ENCODE results near the gene DLD. TPM values are rescaled to one million over a fixed set of nuclear protein-coding genes. Genes with fewer than 3 reads are reported as not detected.

Gene DLD
- total RNA-seq, 2 donors from 2014 or later: 119 to 183 TPM

DNA sequence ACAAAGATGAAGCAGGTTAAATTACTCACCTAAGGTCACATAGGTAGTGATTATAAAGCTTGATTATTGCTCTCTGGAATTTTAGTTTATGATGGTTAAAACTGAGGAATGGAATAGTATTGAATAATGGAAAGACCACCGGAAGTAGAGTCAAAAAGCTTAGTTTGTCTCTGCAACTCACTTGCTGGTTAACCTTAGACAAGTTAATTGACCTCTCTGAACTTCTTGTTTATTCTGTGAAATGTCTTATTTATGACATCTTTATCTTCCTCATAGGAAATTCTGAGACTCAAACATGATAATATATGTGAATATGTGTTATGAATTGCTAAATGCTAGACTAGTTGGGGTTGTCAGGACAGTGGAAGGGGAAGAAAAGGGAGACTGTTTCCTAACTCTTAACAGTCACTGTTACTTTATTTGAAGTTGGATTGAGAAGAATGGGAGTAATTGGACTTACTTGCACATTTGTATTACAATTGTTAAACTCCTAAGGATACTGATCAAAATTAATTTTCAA, 9.6 kb downstream of the DLD start:
- H3K9ac ChIP-seq (ENCODE audit: low read depth in 2 of 2, low read length in 2 of 2): no peak overlapping the region
- H3K27ac ChIP-seq: no peak overlapping the region
- TF ChIP-seq, protein P1, sequence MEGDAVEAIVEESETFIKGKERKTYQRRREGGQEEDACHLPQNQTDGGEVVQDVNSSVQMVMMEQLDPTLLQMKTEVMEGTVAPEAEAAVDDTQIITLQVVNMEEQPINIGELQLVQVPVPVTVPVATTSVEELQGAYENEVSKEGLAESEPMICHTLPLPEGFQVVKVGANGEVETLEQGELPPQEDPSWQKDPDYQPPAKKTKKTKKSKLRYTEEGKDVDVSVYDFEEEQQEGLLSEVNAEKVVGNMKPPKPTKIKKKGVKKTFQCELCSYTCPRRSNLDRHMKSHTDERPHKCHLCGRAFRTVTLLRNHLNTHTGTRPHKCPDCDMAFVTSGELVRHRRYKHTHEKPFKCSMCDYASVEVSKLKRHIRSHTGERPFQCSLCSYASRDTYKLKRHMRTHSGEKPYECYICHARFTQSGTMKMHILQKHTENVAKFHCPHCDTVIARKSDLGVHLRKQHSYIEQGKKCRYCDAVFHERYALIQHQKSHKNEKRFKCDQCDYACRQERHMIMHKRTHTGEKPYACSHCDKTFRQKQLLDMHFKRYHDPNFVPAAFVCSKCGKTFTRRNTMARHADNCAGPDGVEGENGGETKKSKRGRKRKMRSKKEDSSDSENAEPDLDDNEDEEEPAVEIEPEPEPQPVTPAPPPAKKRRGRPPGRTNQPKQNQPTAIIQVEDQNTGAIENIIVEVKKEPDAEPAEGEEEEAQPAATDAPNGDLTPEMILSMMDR (IDR thresholded peaks at IDR 0.05): no peak
- no peaks in the 10 kb centered on the region for H3K27me3 ChIP-seq
- peaks cover 6% of the 10 kb centered on the region for H3K36me3 ChIP-seq
- intact Hi-C loops (cut with DNase I): no loop called here
- no peak overlapping the region for H3K4me3 ChIP-seq
- no peaks in the 10 kb centered on the region for H3K9me3 ChIP-seq
- no peak for DNase-seq
- H3K4me1 ChIP-seq: no peaks in the 10 kb centered on the region

DNA sequence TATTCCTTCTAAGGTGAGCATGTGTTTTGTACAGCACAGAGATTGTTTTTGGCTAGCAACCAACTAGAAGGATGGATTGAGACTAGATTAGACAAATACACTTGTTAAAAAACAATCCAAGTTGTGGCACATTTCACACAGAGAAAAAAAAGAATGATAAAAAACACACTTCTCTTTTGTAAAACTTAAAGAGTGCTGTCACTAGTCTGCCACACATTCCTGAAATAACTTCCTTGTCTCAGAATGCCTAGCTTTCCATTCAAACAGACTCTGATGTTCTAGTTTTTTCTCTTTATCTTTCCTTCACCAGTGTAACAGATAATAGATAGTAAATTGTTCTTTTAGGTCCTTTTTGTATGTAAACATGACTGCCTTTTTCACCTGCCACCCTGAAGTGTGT, 11.4 kb downstream of the DLD start:
- Histone ChIP-seq H3K9me3 (no peaks in the 10 kb centered on the region), H3K27me3 (no peaks in the 10 kb centered on the region), H3K36me3 (peaks cover 17% of the 10 kb centered on the region), H3K9ac (ENCODE audit: low read depth in 2 of 2, low read length in 2 of 2) (no peak overlapping the region), H3K4me3 (no peak overlapping the region), H3K27ac (no peak overlapping the region), H3K4me1 (no peaks in the 10 kb centered on the region)
- intact Hi-C loops (cut with DNase I): no loop called here
- TF ChIP-seq, protein P1 (IDR thresholded peaks at IDR 0.05): no peak
- DNase-seq: no peak

DNA sequence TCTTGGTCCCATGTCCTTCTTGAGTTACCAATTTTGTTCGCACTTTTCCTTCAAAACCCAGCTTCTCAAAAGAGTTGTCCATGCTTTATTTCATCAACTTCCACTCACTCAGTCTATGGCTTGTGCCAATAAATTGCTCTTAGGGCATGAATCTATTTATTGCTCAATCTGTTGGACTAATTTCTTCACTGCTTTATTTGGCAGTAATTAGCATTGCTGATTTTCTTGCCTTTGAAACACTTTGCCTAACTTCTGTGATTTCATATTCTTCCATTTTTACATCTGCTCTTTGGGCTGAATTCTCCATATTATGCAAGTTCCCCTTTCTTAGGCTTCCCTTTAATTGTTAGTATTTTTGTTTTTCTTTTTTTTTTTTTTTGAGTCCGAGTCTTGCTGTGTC, 16.8 kb downstream of the DLD start:
- DNase-seq: no peak
- Histone ChIP-seq H3K27me3 (no peaks in the 10 kb centered on the region), H3K4me3 (no peak overlapping the region), H3K27ac (no peak overlapping the region), H3K36me3 (peaks cover 17% of the 10 kb centered on the region), H3K4me1 (no peaks in the 10 kb centered on the region), H3K9ac (ENCODE audit: low read depth in 2 of 2, low read length in 2 of 2) (no peak overlapping the region), H3K9me3 (no peaks in the 10 kb centered on the region)
- intact Hi-C loops (cut with DNase I): no loop called here
- TF ChIP-seq, protein P1 (IDR thresholded peaks at IDR 0.05): no peak

DNA sequence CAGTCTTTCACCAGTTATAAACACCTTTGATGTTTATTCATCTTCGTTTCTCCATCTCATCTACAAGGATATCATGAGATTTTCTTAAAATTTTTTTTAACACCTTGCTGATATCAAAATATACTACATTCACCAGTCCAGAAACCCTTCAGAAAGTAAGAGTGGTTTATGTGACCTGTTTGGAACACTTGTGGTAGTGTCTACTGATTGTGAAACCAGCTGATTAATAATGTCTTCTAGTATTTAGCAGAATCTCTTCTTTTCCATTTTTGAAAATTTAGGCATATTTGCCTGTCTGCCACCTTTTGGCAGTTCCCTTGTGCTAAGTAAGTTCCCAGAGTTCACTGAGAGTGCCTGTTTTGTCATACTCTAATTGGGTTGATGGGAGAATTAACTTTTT, 18.5 kb downstream of the DLD start:
- intact Hi-C loops (cut with DNase I): no loop called here
- DNase-seq: no peak
- Histone ChIP-seq H3K9me3 (no peaks in the 10 kb centered on the region), H3K36me3 (peaks cover 10% of the 10 kb centered on the region), H3K9ac (ENCODE audit: low read depth in 2 of 2, low read length in 2 of 2) (no peak overlapping the region), H3K4me3 (no peak overlapping the region), H3K4me1 (no peaks in the 10 kb centered on the region), H3K27ac (no peak overlapping the region), H3K27me3 (no peaks in the 10 kb centered on the region)
- TF ChIP-seq, protein P1 (IDR thresholded peaks at IDR 0.05): no peak

DNA sequence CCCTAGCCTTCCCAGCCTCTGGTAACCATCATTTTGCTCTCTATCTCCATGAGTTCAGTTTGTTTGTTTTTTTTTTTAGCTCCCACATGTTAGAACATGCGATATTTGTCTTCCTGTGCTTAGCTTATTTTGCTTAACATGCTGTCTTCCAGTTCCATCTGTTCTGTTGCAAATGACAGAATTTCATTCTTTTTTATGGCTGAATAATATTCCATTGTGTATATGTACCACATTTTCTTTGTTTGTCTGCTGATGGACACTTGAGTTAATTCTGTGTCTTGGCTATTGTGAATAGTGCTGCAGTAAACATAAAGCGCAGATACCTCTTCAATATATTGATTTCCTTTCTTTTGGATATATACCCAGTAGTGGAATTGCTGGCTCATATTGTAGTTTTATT, 21.0 kb downstream of the DLD start:
- intact Hi-C loops (cut with DNase I): no loop called here
- no peak for DNase-seq
- no peak overlapping the region for H3K9ac ChIP-seq (ENCODE audit: low read depth in 2 of 2, low read length in 2 of 2)
- H3K4me3 ChIP-seq: no peak overlapping the region
- no peaks in the 10 kb centered on the region for H3K4me1 ChIP-seq
- no peaks in the 10 kb centered on the region for H3K9me3 ChIP-seq
- TF ChIP-seq, protein P1 (IDR thresholded peaks at IDR 0.05): no peak
- H3K27me3 ChIP-seq: no peaks in the 10 kb centered on the region
- H3K36me3 ChIP-seq: no peaks in the 10 kb centered on the region
- H3K27ac ChIP-seq: no peak overlapping the region
